ENCODE data around the gene SGPL1.

SGPL1 gene

DNA sequence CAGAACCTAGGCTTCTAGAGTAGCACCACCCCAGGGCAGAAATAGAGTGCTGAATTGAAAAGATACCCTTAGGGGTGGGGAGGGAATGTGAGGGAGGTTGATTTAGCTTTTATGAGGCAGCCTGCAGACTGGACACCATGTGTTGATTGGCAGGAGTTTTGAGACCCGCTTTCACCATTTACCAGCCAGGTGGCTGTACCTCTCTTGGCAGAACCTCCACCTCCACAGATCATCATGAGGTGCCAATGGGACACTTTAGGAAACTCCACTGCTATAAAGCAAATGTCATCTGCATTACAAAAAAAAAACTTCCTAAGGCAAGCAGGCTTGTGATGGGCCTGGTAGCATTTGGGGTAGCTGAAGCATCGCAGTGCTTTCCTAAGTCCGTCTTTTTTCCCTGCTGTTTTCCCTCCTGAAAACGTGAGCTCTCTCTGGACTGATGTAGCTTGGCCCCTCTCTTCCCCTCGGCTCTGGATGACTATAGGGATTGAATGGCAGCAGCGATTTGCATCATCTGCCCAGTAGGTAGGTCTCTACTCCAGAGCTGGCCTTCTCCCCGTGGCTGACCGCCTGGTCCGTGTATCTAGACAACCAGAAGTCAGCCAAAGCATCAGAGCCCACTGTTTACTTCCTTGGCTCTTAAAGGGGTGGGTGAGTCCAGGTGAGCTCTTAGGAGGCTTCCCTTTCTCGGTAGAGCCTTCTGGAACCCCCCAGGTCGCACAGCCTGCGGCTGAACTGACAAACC is 71.3 kb downstream of the SGPL1 start:
- no peak for FAIRE-seq

GRCh38 chr10:70887804-70888800 is 72.4 kb downstream of the SGPL1 start, which contains the start of gene PCBD1:
Gene PCBD1, minus strand, starts transcription at chr10:70888565. Its CDS starts 32 bp downstream, at chr10:70888533.
- no peak for FAIRE-seq

DNA sequence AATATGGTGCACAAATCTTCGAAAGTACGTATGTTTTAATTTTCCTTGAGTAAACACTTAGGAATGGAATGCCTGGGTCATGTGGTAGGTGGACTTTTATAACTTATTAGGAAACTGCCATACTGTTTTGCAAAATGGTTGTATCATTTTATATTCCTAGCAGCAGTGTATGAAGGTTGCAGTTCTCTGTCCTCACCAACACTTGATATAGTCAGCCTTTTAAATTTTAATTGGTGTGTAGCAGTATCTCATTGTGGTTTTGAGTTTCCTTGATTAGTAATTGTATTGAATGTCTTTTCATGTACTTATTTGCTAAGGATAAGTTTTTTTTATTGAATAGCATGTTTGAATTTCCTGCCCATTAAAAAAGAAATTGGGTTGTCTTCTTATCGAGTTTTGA is 73.5 kb downstream of the SGPL1 start:
- FAIRE-seq, result no peak

DNA sequence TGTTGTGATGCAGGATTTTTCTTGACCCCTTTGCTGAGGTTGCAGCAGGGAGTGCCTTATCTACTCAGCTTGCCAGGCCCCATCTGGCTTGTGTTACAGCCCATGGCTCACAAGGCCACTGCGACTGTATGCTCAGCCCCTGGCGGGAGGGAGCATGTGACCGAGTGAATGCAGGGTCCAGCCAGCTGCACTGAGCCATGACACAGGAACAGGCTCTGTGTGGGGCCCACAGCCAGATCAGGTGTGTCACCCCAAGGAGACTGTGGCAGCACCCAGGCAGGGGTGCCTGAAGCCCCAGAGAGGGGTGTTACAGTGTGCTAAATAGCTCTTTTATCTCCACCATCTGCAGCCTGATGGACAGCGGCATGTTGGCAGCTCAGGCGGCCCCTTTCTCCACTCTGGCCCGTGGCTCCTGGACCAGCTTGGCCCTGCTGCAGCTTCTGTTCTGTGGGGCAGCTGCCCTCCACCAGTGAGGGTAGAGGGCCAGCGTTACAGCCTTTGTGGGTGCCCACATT is 75.2 kb downstream of the SGPL1 start:
- FAIRE-seq, result no peak

DNA sequence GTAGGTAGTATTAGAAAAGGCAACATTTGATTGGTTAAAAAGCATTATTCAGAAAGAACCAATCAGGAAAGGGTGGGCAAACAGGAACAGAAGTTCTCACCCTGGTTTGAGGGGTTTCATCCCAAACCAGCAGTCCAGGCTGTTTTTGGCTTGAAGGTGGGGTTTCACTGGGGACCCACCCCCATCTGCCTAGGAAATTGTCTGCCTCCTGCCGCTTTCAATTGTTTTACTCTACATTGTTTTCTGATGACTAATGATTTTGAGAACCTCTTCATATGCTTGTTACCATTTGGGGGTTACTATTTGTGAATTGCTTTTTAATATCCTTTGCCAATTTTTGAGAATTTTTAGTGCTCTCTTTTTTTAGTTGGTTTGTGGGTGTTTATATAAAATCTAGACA is 75.9 kb downstream of the SGPL1 start:
- FAIRE-seq, result peak; percentile 4

DNA sequence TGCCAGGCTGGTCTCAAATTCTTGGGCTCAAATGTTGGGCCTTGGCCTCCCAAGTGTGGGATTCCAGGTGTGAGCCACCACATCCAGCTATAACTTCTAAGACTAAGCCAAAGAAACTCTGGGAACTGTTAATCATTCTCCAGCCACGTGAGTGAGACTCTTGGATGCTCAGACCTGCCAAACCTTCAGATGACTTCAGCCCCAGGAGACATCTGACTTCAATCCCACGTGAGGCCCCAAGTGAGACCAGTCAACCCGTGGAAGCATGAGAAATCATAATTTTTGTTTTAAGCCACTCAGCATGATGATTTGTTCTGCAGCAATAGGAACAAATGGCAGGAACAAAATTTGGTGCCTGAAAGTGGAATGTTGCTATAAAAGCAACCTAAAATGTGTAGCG is 76.9 kb downstream of the SGPL1 start:
- FAIRE-seq, result no peak

- no peak for FAIRE-seq
Observed at GRCh38 chr10:70893227-70894006, 77.7 kb downstream of the SGPL1 start.

GRCh38 chr10:70894416-70894815 is 78.7 kb downstream of the SGPL1 start:
- no peak for FAIRE-seq

DNA sequence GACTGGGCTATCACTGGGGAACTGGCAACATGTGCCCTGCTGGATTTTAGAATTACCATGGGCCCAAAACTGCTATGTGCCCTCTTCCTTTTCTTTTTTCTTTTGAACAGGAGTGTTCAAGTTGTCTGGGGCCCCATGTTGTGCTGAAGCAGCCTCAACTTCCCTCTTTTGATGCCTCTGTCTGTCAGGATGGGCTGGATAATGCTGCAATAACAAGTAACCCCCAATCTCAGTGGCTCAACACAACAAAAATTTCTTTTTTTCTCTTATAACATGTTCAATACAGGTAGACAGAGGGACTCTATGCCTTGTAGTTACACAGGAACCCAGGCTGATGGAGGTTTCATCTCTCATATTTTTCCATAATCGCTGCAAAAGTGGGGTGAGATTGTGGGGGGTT is 80.8 kb downstream of the SGPL1 start:
- FAIRE-seq, result no peak

- FAIRE-seq, result no peak
Observed at GRCh38 chr10:70898687-70899086, 82.9 kb downstream of the SGPL1 start.

DNA sequence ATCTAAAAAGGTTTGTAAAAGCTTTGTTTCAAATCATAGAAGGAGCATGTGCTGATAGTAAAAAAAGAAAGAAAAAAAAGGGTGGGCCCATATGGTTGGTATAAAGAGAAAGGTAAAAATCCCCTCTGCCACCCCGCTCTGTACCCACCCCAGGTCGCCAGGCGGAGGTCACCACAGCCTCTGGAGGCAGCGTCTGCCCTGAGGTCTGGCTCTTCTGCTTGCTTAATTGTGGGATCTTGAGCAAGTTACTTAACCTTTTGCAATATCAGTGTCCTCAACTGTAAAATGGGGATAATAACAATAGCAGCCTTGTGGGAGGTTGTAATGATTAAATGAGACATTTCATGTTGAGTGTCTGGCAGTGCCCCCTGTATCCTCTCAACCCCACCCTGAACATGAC is 83.3 kb downstream of the SGPL1 start:
- no peak for FAIRE-seq

- no peak for FAIRE-seq
Observed at GRCh38 chr10:70901276-70901878, 85.6 kb downstream of the SGPL1 start.

DNA sequence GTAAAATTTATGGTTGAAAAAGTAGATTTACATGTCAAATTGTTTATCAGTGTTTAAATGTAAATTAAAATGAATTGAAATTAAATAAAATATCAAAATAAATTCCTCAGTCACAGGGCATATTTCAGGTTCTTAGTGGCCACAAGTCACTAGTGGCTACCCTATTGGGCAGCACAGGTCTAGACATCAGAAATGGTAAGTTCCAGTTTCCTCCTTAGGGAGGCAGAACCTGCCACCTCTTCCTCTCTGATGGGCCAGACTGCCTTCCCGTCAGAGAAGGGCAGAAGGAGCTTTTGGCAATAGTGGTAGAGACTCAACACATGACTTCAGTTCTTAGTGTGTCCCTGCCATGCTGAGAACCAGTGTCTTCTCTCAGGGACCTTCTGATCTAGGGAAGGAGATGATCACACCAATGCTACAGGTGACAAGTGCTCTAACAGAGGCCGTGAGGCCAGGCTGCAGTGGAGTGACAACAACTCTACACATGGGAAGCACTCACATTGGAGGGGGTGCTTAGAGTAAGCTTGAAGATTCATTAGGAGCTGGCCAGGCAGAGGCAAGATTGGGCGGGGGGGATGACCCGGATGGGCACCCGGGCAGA is 87.0 kb downstream of the SGPL1 start:
- no peak for FAIRE-seq

DNA sequence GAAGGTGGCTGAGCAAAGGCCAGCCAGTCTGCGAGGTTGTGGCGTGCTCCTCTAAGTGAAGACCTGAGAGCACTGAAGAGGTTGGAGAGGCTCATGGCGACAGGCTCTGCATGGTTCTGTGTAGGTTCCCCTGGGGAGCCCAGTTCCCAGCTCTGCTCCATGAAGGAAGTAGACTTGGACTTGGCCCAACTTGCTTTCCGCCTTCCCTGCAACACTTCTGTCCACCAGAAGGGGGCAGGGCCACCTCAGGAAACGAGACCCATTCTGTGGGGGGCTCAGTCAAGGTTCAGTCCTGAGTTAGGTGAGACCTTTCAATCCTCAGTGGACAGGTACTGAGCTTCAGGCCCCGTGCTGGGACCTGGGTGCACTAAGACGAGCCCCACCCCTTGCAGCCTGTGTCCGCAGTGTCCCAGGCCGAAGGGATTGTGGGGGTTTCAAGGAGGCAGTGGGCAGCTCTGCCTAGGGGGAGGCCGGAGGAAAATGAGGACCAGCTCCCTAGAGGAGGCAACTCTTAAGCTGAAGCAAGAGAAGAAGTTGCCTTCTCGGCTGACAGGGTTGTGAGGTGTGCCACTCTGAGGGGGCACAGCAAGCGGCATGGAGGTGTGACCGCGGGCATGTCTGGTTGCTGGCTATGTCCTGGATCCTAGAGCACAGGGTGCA is 87.6 kb downstream of the SGPL1 start:
- FAIRE-seq, result no peak

DNA sequence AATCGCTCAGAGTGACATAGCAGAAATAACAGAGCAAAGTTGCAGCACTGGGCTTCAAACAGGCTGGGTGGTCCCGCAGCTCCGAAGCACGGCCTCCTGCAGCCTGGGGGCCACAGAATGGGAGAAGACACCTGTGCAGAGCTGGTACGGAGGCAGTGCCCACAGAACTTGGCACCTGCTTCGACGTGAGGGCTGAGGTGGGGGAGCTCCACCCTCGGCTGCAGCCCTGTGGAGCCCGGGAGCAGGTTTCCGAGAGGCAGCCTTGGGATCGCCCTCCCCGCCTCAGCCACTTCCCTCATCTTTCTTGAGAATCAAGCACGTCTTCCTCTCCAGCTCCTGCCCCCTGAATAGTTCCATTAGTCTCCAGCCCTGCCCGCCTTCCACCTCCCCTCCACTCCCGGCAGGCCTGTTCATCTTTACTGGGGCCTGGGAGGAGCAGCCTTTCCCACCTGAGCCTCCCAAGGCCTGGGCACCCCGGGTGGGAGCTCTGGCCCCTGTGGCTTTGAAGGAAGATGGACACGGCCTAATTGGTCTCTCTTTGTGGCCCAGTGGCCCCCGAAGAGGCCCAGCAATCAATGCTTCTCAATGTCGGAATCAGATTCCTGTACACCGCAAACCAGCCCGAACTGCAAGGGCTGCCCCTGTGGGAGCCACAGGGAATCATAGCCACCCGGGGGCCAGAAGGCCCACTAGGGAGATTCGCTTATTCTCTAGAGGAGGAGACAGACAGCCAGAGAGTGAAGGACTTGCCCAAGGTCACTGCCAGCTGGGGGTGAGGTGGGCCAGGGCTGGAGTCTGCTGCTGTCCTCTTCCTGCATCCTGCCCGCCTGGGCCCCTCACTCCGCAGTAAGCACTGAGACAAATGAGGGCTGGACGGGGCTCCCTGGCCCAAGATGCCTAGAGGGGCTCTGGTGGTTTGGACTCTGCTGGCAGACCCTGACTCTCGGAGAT is 89.6 kb downstream of the SGPL1 start:
- FAIRE-seq, result no peak

DNA sequence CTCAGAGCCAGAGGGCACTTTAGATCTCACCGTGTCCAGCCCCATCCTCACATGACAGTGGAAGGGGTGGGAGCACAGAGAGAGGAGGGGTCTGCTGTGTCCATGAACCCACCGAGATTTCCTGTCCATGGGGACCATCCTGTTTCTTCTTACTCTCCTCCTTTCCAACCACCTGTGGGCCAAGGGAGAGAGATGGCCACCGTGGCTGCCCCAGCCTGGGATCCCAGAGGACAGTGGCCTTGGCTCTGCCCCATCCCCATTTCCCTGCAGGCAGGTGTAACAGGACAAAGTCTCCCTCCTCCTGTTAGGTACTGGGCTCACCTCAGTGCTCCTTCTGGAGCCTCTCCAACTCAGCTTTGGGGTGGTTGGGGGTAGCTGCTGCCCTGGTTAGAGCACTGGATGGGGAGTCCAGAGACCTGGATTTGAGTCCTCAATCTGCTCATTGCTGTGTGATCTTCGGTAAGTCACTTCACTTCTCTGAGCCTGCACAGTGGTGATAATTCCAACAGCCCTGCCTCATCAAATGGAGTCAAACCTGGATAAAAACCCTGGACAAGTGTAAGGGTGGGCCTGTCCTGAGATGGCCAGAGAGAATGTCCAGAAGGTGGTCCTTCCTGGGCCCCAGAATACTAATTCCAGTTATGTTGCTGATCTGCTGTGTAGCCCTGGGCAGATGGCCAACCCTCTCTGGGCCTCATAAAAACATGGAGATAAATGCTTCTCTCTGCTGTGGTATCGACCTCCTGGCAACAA is 90.5 kb downstream of the SGPL1 start:
- FAIRE-seq, result no peak

DNA sequence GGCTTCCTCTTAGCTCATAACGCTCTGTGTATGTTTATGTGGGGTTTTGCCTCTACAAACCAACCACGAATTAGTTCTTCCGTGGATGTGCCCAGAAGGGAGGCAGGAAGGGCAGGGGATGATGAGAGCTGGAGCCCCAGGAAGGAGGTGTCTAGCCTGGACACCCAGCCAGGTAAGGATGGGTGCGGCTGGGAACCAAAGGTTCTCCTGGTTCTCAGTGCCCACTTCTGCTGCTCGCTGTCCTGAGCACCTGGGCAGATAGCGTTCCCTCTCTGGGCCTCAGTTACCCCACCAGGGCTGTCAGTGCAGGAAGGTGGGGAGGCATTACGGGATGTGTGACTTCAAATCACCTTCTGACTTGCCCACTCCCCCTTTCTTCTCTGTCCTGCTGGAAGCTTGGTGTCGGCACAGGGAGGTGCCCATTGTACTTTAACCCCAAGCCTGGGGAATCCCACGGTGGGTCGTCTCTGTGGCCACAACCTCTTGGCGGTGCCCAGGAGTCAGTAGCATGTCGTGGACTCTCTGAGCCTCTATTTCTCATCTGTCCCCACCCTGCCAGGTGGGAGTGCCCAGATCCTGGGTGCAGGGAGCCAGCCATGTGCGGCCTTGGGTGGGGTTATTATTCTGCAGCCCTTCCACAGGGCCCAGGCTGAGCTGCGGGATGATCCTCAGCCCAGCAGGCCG is 91.3 kb downstream of the SGPL1 start:
- no peak for FAIRE-seq

GRCh38 chr10:70907637-70908405 is 92.1 kb downstream of the SGPL1 start:
- no peak for FAIRE-seq

All from endometrium (tissue), 2 donors.